H1 (cell line): ENCODE measurements around the gene INTS1. TPM values are rescaled to one million over a fixed set of nuclear protein-coding genes. Genes with fewer than 3 reads are reported as not detected.

Experiments used
- CTCF ChIA-PET: fragments of 300-600 bp; sonication (Branson Sonifier 250); formaldehyde crosslinking; loops from one replicate; lab custom pipeline; 2021; ENCODE audit not compliant: partially characterized antibody; lab: Charles Lee
- POLR2A ChIA-PET: fragments of 300-600 bp; sonication (Branson Sonifier 250); formaldehyde crosslinking; loops from one replicate; lab custom pipeline; 2021; ENCODE audit warnings: inconsistent platforms; ENCODE audit not compliant: partially characterized antibody; lab: Charles Lee
- DNase-seq, 2 experiments: peaks; one replicate each; pipeline versions ENCODE4 v3.0.0 to v3.0.0-alpha.2; 2010 to 2022; ENCODE audit warnings: low spot score in 2 of 2, low read depth in 1 of 2, mixed read lengths in 1 of 2
- FAIRE-seq: peaks from 2 replicates; lab custom pipeline; 2011; peaks lifted over from hg19 to GRCh38; lab: Jason Lieb, UNC
- H2AFZ ChIP-seq: 2 replicates; pipeline ENCODE4 v1.8.1; 2012; ENCODE audit warnings: low read length, inconsistent platforms
- H2AK5ac ChIP-seq: 2 replicates; pipeline ENCODE4 v1.6.1; 2013; ENCODE audit warnings: low read depth, low read length
- H2BK120ac ChIP-seq: replicated peaks from 2 replicates; pipeline ENCODE3; 2013; ENCODE audit warnings: low read depth, low read length, inconsistent platforms
- H2BK12ac ChIP-seq: 2 replicates; pipeline ENCODE4 v1.6.1; 2013; ENCODE audit warnings: low read depth, low read length
- H2BK15ac ChIP-seq: 2 replicates; pipeline ENCODE4 v1.6.1; 2013; ENCODE audit warnings: low read length
- H2BK20ac ChIP-seq: 2 replicates; pipeline ENCODE4 v1.6.1; 2013; ENCODE audit warnings: low read length
- H2BK5ac ChIP-seq: 2 replicates; pipeline ENCODE4 v1.6.1; 2013; ENCODE audit warnings: low read depth, low read length
- H3K14ac ChIP-seq: 2 replicates; pipeline ENCODE4 v1.6.1; 2013; ENCODE audit warnings: inconsistent platforms; ENCODE audit not compliant: insufficient read length
- H3K18ac ChIP-seq: 2 replicates; pipeline ENCODE4 v1.6.1; 2013; ENCODE audit warnings: low read length; ENCODE audit errors: extremely low read depth
- H3K23ac ChIP-seq: 2 replicates; pipeline ENCODE4 v1.6.1; 2013; ENCODE audit warnings: inconsistent platforms; ENCODE audit not compliant: insufficient read length
- H3K23me2 ChIP-seq: 2 replicates; pipeline ENCODE4 v1.6.1; 2013; ENCODE audit warnings: low read depth, low read length
- H3K27ac ChIP-seq: 2 replicates; pipeline ENCODE4 v1.6.1; 2011; ENCODE audit warnings: low read depth, low read length, inconsistent platforms
- H3K27me3 ChIP-seq, 4 experiments: replicated peaks in 1 of 4; 1 replicate in 1 of 4; 2 replicates in 3 of 4; pipeline versions ENCODE4 v1.6.1 to v1.8.1; 2011 to 2013; ENCODE audit warnings: low read length in 3 of 4, mild to moderate bottlenecking in 3 of 4, inconsistent platforms in 2 of 4, mixed read lengths in 2 of 4, moderate library complexity in 1 of 4; ENCODE audit not compliant: control insufficient read depth in 3 of 4, insufficient read depth in 3 of 4; ENCODE audit errors: extremely low read depth in 1 of 4
- H3K36me3 ChIP-seq, 4 experiments: 2 replicates each; pipeline versions ENCODE4 v1.6.1 to v1.8.1; 2011 to 2013; ENCODE audit warnings: mild to moderate bottlenecking in 4 of 4, low read length in 3 of 4, moderate library complexity in 2 of 4, control low read depth in 1 of 4, inconsistent platforms in 1 of 4; ENCODE audit not compliant: insufficient read depth in 4 of 4, control insufficient read depth in 2 of 4
- H3K4ac ChIP-seq: replicated peaks from 2 replicates; pipeline ENCODE3; 2013; ENCODE audit warnings: low read length, low read depth, mixed read lengths, inconsistent platforms; ENCODE audit not compliant: insufficient read length
- H3K4me1 ChIP-seq, 4 experiments: replicated peaks in 1 of 4; 1 replicate in 1 of 4; 2 replicates in 3 of 4; pipeline versions ENCODE4 v1.6.1 to v1.8.1; 2011 to 2013; ENCODE audit warnings: low read length in 3 of 4, inconsistent platforms in 2 of 4, mixed read lengths in 1 of 4; ENCODE audit not compliant: insufficient read depth in 4 of 4, control insufficient read depth in 3 of 4
- H3K4me2 ChIP-seq, 2 experiments: 2 replicates each; pipeline versions ENCODE4 v1.6.1 to v1.8.1; 2011 to 2013; ENCODE audit warnings: low read depth in 2 of 2, low read length in 2 of 2, control low read depth in 1 of 2, inconsistent platforms in 1 of 2, mild to moderate bottlenecking in 1 of 2; ENCODE audit not compliant: insufficient read depth in 1 of 2
- H3K4me3 ChIP-seq, 4 experiments: fragments of 200-600, 300-600 bp in 1 of 4; sonication (generic), shearing (Covaris generic), sonication (Bioruptor Twin) in 1 of 4; 2 replicates each; pipeline versions ENCODE4 v1.5.1 to v1.8.1; 2011 to 2016; ENCODE audit warnings: low read length in 4 of 4, low read depth in 3 of 4, control low read depth in 2 of 4, inconsistent platforms in 2 of 4, mild to moderate bottlenecking in 2 of 4, mixed read lengths in 1 of 4, moderate library complexity in 1 of 4; ENCODE audit not compliant: insufficient read depth in 2 of 4; ENCODE audit errors: extremely low read depth in 1 of 4
- H3K56ac ChIP-seq: replicated peaks from 2 replicates; pipeline ENCODE3; 2013; ENCODE audit warnings: low read depth, mild to moderate bottlenecking, mixed read lengths, low read length, inconsistent platforms; ENCODE audit not compliant: insufficient read length
- H3K79me1 ChIP-seq: 2 replicates; pipeline ENCODE4 v1.6.1; 2013; ENCODE audit warnings: low read depth, low read length, control low read depth
- H3K79me2 ChIP-seq, 2 experiments: 2 replicates each; pipeline versions ENCODE4 v1.6.1 to v1.8.1; 2012 to 2013; ENCODE audit warnings: low read length in 2 of 2, mild to moderate bottlenecking in 2 of 2, inconsistent platforms in 1 of 2; ENCODE audit not compliant: insufficient read depth in 2 of 2, control insufficient read depth in 1 of 2
- H3K9ac ChIP-seq, 4 experiments: replicated peaks in 1 of 4; 1 replicate in 1 of 4; 2 replicates in 3 of 4; pipeline versions ENCODE4 v1.6.1 to v1.8.1; 2011 to 2013; ENCODE audit warnings: low read depth in 3 of 4, low read length in 3 of 4, control low read depth in 2 of 4, mild to moderate bottlenecking in 2 of 4, moderate library complexity in 2 of 4, inconsistent platforms in 1 of 4; ENCODE audit errors: extremely low read depth in 1 of 4
- H3K9me3 ChIP-seq, 2 experiments: 2 replicates each; pipeline versions ENCODE4 v1.6.1 to v1.8.1; 2012 to 2013; ENCODE audit warnings: mild to moderate bottlenecking in 2 of 2, moderate library complexity in 2 of 2, control low read depth in 1 of 2, inconsistent platforms in 1 of 2, low read depth in 1 of 2, low read length in 1 of 2, mixed read lengths in 1 of 2; ENCODE audit not compliant: insufficient read depth in 2 of 2
- H4K20me1 ChIP-seq, 2 experiments: replicated peaks in 1 of 2; 2 replicates each; pipeline versions ENCODE3 to v1.8.1; 2011 to 2013; ENCODE audit warnings: inconsistent platforms in 2 of 2, low read length in 2 of 2, mild to moderate bottlenecking in 1 of 2; ENCODE audit not compliant: insufficient read depth in 2 of 2, control insufficient read depth in 1 of 2
- H4K5ac ChIP-seq: 2 replicates; pipeline ENCODE4 v1.6.1; 2013; ENCODE audit warnings: low read length, low read depth, mixed read lengths, inconsistent platforms; ENCODE audit not compliant: insufficient read length
- H4K8ac ChIP-seq: 2 replicates; pipeline ENCODE4 v1.8.0; 2013; ENCODE audit warnings: mild to moderate bottlenecking, moderate library complexity, low read length, inconsistent platforms; ENCODE audit not compliant: insufficient read depth; ENCODE audit errors: extremely low read depth
- H4K91ac ChIP-seq: replicated peaks from 2 replicates; pipeline ENCODE3; 2013; ENCODE audit warnings: low read length, mixed read lengths, inconsistent platforms; ENCODE audit not compliant: insufficient read length
- CBX8 ChIP-seq: fragments of 300-800, 300-1000 bp; sonication (generic); IDR thresholded peaks from 2 replicates; pipeline ENCODE4 v1.7.1; 2016; ENCODE audit warnings: low read depth, low read length, borderline replicate concordance
- CHD2 ChIP-seq: IDR thresholded peaks from 2 replicates; pipeline ENCODE4 v1.6.1; 2012; ENCODE audit warnings: low read length, improper control_type of control experiment
- FOSL1 ChIP-seq: IDR thresholded peaks from 2 replicates; pipeline ENCODE4 v1.6.1; 2011; ENCODE audit warnings: mild to moderate bottlenecking, low read depth, low read length, moderate library complexity; ENCODE audit not compliant: insufficient read depth
- GABPA ChIP-seq: IDR thresholded peaks from 2 replicates; pipeline ENCODE4 v1.6.1; 2011; ENCODE audit warnings: mild to moderate bottlenecking, low read length, moderate library complexity, borderline replicate concordance; ENCODE audit not compliant: insufficient read depth
- MAX ChIP-seq: IDR thresholded peaks from 2 replicates; pipeline ENCODE4 v1.6.1; 2012; ENCODE audit warnings: inconsistent platforms
- PHF8 ChIP-seq: fragments of 200-600 bp; sonication (generic); conservative IDR thresholded peaks from 2 replicates; pipeline ENCODE4 v1.7.1; 2012; ENCODE audit warnings: low read depth, mild to moderate bottlenecking, inconsistent platforms, low read length, moderate library complexity
- POLR2A ChIP-seq, 2 experiments: IDR thresholded peaks; 1 replicate in 1 of 2; 2 replicates in 1 of 2; pipeline ENCODE4 v1.6.1; 2011; ENCODE audit warnings: low read depth in 2 of 2, low read length in 2 of 2, mild to moderate bottlenecking in 2 of 2; ENCODE audit errors: control extremely low read depth in 1 of 2
- RAD21 ChIP-seq, 2 experiments: IDR thresholded peaks in 1 of 2; conservative IDR thresholded peaks in 1 of 2; 2 replicates each; pipeline ENCODE4 v1.6.1; 2011; ENCODE audit warnings: low read depth in 2 of 2, low read length in 2 of 2, improper control_type of control experiment in 1 of 2, inconsistent platforms in 1 of 2, mild to moderate bottlenecking in 1 of 2, moderate library complexity in 1 of 2
- RBBP5 ChIP-seq: IDR thresholded peaks from 2 replicates; pipeline ENCODE4 v1.7.1; 2012; ENCODE audit warnings: low read depth, mild to moderate bottlenecking, inconsistent platforms, low read length, moderate library complexity, borderline replicate concordance
- RNF2 ChIP-seq: fragments of 200-900, 300-1000 bp; sonication (generic); IDR thresholded peaks from 2 replicates; pipeline ENCODE4 v1.7.1; 2016; ENCODE audit warnings: borderline replicate concordance, low read depth, mild to moderate bottlenecking, antibody characterized with exemption, low read length; ENCODE audit not compliant: poor library complexity, severe bottlenecking; ENCODE audit errors: missing control alignments
- SP2 ChIP-seq: IDR thresholded peaks from 2 replicates; pipeline ENCODE4 v1.6.1; 2012; ENCODE audit warnings: mild to moderate bottlenecking, low read length, inconsistent platforms
- TAF1 ChIP-seq: IDR thresholded peaks from 2 replicates; pipeline ENCODE4 v1.6.1; 2011; ENCODE audit warnings: mild to moderate bottlenecking, low read depth, low read length
- TBP ChIP-seq: IDR thresholded peaks from 2 replicates; pipeline ENCODE4 v1.6.1; 2011; ENCODE audit warnings: low read depth, low read length, improper control_type of control experiment
- YY1 ChIP-seq: IDR thresholded peaks from 2 replicates; pipeline ENCODE4 v1.6.1; 2011; ENCODE audit warnings: low read depth, mild to moderate bottlenecking, low read length
- WGBS, 2 experiments: shearing (Covaris generic) in 1 of 2; methylation state at CpG; one replicate each; pipeline versions ENCODE4 v1.1.6 to v1.1.7; 2013 to 2015; ENCODE audit warnings: low lambda C conversion rate in 2 of 2, mixed read lengths in 2 of 2, inconsistent platforms in 1 of 2, low coverage in 1 of 2, missing lambda C conversion rate in 1 of 2; ENCODE audit not compliant: insufficient replicate concordance in 2 of 2, insufficient coverage in 1 of 2, insufficient read length in 1 of 2; ENCODE audit errors: extremely low coverage in 1 of 2, missing lambda C conversion rate in 1 of 2; 5-methylcytosine and 5-hydroxymethylcytosine counted together
- polyA plus RNA-seq, 7 experiments: library from polyadenylated mRNA; depleted of rRNA in 3 of 7; stranded (reverse) in 5 of 7; unstranded in 2 of 7; fragments of >200 nt in 5 of 7; fragments of 200-250 nt in 2 of 7; gene quantifications; 1 replicate in 5 of 7; 2 replicates in 1 of 7; 4 replicates in 1 of 7; pipeline versions ENCODE4 v1.2.1 to v1.2.3, GENCODE V29; 2011 to 2013; ENCODE audit warnings: missing spikeins in 2 of 7, mixed read lengths in 2 of 7
- total RNA-seq: library from RNA; stranded (reverse); fragmentation: NEBNext Ultra II Directional; extraction: Animal tissue kit (Norgen Biotek cat#: 25700); gene quantifications from 2 replicates; pipeline ENCODE4 v1.2.1, GENCODE V29; 2021

INTS1 gene
- total and polyA plus RNA-seq, 2 of the 8 experiments (the other 6 are each of a cell fraction or from before 2014, with no cell fraction given) = 76.9 to 104 TPM

GRCh38 chr7:1488016-1488415 lies 16.2 kb downstream of the INTS1 start:
- Histone ChIP-seq H3K23me2 (no peaks in the 10 kb centered on the region), H3K23ac (no peak overlapping the region)
- no peak for TF ChIP-seq TBP
- TF ChIP-seq CHD2 = no peak
- no peak for TF ChIP-seq MAX
- no peak for TF ChIP-seq SP2
- no peak for TF ChIP-seq POLR2A (IDR thresholded peaks at IDR 0.05; ENCODE audit: control extremely low read depth in 1 of 2, low read depth in 2 of 2, low read length in 2 of 2)
- TF ChIP-seq CBX8 = no peak
- TF ChIP-seq FOSL1 = no peak
- no peak for TF ChIP-seq YY1
- no peak for TF ChIP-seq TAF1
- TF ChIP-seq RAD21 (IDR thresholded peaks at IDR 0.05 in 1 of 2, conservative IDR thresholded peaks at IDR 0.05 in 1 of 2; ENCODE audit: low read depth in 2 of 2, low read length in 2 of 2) = no peak
- no peak for TF ChIP-seq GABPA
- no peak for TF ChIP-seq PHF8
- TF ChIP-seq RNF2 = no peak
- no peak for TF ChIP-seq RBBP5

More at GRCh38 chr7:1488016-1488415, 16.2 kb downstream of the INTS1 start:
- H3K18ac ChIP-seq = no peak overlapping the region
- no peak overlapping the region for H2AK5ac ChIP-seq
- no peak overlapping the region for H2AFZ ChIP-seq
- no peak overlapping the region for H2BK20ac ChIP-seq
- H2BK5ac ChIP-seq = no peak overlapping the region
- no peak overlapping the region for H3K4ac ChIP-seq
- H3K4me1 ChIP-seq = no peaks in the 10 kb centered on the region
- peaks cover 20 to 68% (median 37%) of the 10 kb centered on the region in 4 experiments for H3K36me3 ChIP-seq
- no peak overlapping the region for H3K4me2 ChIP-seq
- H3K79me1 ChIP-seq = no peaks in the 10 kb centered on the region
- no peaks in the 10 kb centered on the region for H3K9me3 ChIP-seq
- FAIRE-seq (no peak), DNase-seq (no peak)
- H2BK12ac ChIP-seq = no peak overlapping the region
- H3K27me3 ChIP-seq = no peaks in the 10 kb centered on the region
- no peak overlapping the region for H4K8ac ChIP-seq
- H4K5ac ChIP-seq = no peak overlapping the region
- H2BK15ac ChIP-seq = no peak overlapping the region
- no peak overlapping the region for H3K56ac ChIP-seq
- H3K27ac ChIP-seq = no peak overlapping the region
- peaks cover 3 to 14% of the 10 kb centered on the region in 2 experiments for H4K20me1 ChIP-seq
- H3K9ac ChIP-seq = no peak overlapping the region
- H3K4me3 ChIP-seq = no peak overlapping the region
- H3K14ac ChIP-seq = no peak overlapping the region
- H2BK120ac ChIP-seq = no peak overlapping the region
- WGBS, 2 experiments = 84% methylated on average over 17 of the region's 20 CpGs; no CpG with 5 or more reads in 1 of the 2 experiments
- no peak overlapping the region for H4K91ac ChIP-seq
- ChIA-PET POLR2A (interaction anchor here (1.2 to 5.0 kb wide), 6 partner anchors 10 to 68 kb away, joined by 3 to 43 read pairs (median 4); partner anchors contain the start of gene TMEM184A), CTCF (interaction anchor here (4.2 kb wide), 1 partner anchor 14 kb away, joined by 38 read pairs; no protein-coding TSS in a partner anchor)
- H3K79me2 ChIP-seq = no peaks in the 10 kb centered on the region
